ENCODE measurements around the gene ARHGEF40. TPM values are rescaled to one million over a fixed set of nuclear protein-coding genes. Genes with fewer than 3 reads are reported as not detected.

Gene ARHGEF40
- polyA plus RNA-seq, 2 of the 4 experiments (the other 2 are of a cell fraction) = 7.8 to 9.6 TPM

- TF ChIP-seq ESRRA (IDR thresholded peaks at IDR 0.05; ENCODE audit: borderline replicate concordance, low read length) = no peak
- no peak for TF ChIP-seq BHLHE40 (IDR thresholded peaks at IDR 0.05; ENCODE audit: low read depth, low read length)
- no peak for TF ChIP-seq ZSCAN20 (CRISPR knock-in tag; IDR thresholded peaks at IDR 0.05)
- TF ChIP-seq CBX8 (IDR thresholded peaks at IDR 0.05) = no peak
- TF ChIP-seq HOXA7 (CRISPR knock-in tag; IDR thresholded peaks at IDR 0.05) = no peak
- no peak for TF ChIP-seq KDM5A (IDR thresholded peaks at IDR 0.05)
- no peak for TF ChIP-seq MYC (IDR thresholded peaks at IDR 0.05; ENCODE audit: borderline replicate concordance, low read length)
- TF ChIP-seq HOXB5 (CRISPR knock-in tag; IDR thresholded peaks at IDR 0.05) = no peak
- TF ChIP-seq HES2 (IDR thresholded peaks at IDR 0.05) = no peak
- TF ChIP-seq ZNF302 (CRISPR knock-in tag; IDR thresholded peaks at IDR 0.05) = no peak
- no peak for TF ChIP-seq GATA3 (IDR thresholded peaks at IDR 0.05; ENCODE audit: borderline replicate concordance)
- TF ChIP-seq BCL3 (IDR thresholded peaks at IDR 0.05) = no peak
- no peak for TF ChIP-seq FOXS1 (CRISPR knock-in tag; IDR thresholded peaks at IDR 0.05)
- no peak for TF ChIP-seq USF2 (IDR thresholded peaks at IDR 0.05)
- TF ChIP-seq RFX5 (IDR thresholded peaks at IDR 0.05) = no peak
- TF ChIP-seq CHD4 (IDR thresholded peaks at IDR 0.05; ENCODE audit: borderline replicate concordance) = no peak
These were observed 36.6 kb downstream of the ARHGEF40 start (continued) for GRCh38 chr14:21106498-21107282.

GRCh38 chr14:21107283-21107800 lies 37.2 kb downstream of the ARHGEF40 start:
- Histone ChIP-seq H3K4me2 (peak overlapping the region; percentile 87), H3K4me3 (no peak overlapping the region), H3K27ac (peak overlapping the region; percentile 96 to 97), H3K9me3 (no peaks in the 10 kb centered on the region), H3K4me1 (peaks cover 49% of the 10 kb centered on the region)
- CTCF ChIA-PET = interaction anchor here (0.6 to 13.3 kb wide), 13 partner anchors 8 to 517 kb away, joined by 3 to 292 read pairs (median 4); partner anchors contain the start of gene ARHGEF40
- 10% methylated on average over 5 of the region's 5 CpGs for WGBS (ENCODE audit: missing lambda C conversion rate)
- FAIRE-seq (no peak), ATAC-seq (peak in 1 of 2 experiments; percentile 7; a peak in 3 of 6 replicates), DNase-seq (ENCODE audit: low read depth in 1 of 2, low spot score in 1 of 2) (peak in 1 of 2 experiments; percentile 73)
- POLR2A ChIA-PET = interaction anchor here (1.8 kb wide), 1 partner anchor 37 kb away, joined by 4 read pairs; the partner anchor contains the start of gene ARHGEF40
- 0 out of 2 replicates have a peak, but pooled peaks have one; percentile 8 for TF ChIP-seq MAX (IDR thresholded peaks at IDR 0.05)
- TF ChIP-seq HOXA7 (CRISPR knock-in tag; IDR thresholded peaks at IDR 0.05) = no peak

- H3K4me2 ChIP-seq = peak overlapping the region; percentile 87; the same call in 1 of the 3 replicates
- WGBS (ENCODE audit: missing lambda C conversion rate) = 96% methylated on average over 4 of the region's 4 CpGs
- CTCF ChIA-PET = interaction anchor here (0.7 to 13.3 kb wide), 7 partner anchors 14 to 92 kb away, joined by 3 to 292 read pairs (median 191); no protein-coding TSS in a partner anchor
- DNase-seq (ENCODE audit: low read depth in 1 of 2, low spot score in 1 of 2) (no peak), ATAC-seq (no peak), FAIRE-seq (no peak)
- POLR2A ChIA-PET = no interaction called here
- H3K9me3 ChIP-seq = no peaks in the 10 kb centered on the region
- peaks cover 41% of the 10 kb centered on the region for H3K4me1 ChIP-seq
- H3K4me3 ChIP-seq = no peak overlapping the region
- no peak for TF ChIP-seq HMGXB4 (CRISPR knock-in tag; IDR thresholded peaks at IDR 0.05; ENCODE audit: borderline replicate concordance)
- TF ChIP-seq RCOR1 (IDR thresholded peaks at IDR 0.05; ENCODE audit: low read depth, low read length) = no peak
- TF ChIP-seq RNF2 (IDR thresholded peaks at IDR 0.05; ENCODE audit: borderline replicate concordance, low read depth) = no peak
- TF ChIP-seq ZNF302 (CRISPR knock-in tag; IDR thresholded peaks at IDR 0.05) = no peak
- TF ChIP-seq HOXB5 (CRISPR knock-in tag; IDR thresholded peaks at IDR 0.05) = no peak
- no peak for TF ChIP-seq CHD4 (IDR thresholded peaks at IDR 0.05; ENCODE audit: borderline replicate concordance)
- TF ChIP-seq ZC3H11A (IDR thresholded peaks at IDR 0.05) = no peak
- TF ChIP-seq POLR2A (IDR thresholded peaks at IDR 0.05; ENCODE audit: low read length) = no peak
- no peak for TF ChIP-seq CHD2 (IDR thresholded peaks at IDR 0.05; ENCODE audit: low read length, partially characterized antibody)
- TF ChIP-seq RFX5 (IDR thresholded peaks at IDR 0.05) = no peak
- TF ChIP-seq HES2 (IDR thresholded peaks at IDR 0.05) = no peak
- no peak for TF ChIP-seq ESRRA (IDR thresholded peaks at IDR 0.05; ENCODE audit: borderline replicate concordance, low read length)
- no peak for TF ChIP-seq SMC3 (IDR thresholded peaks at IDR 0.05)
- no peak for TF ChIP-seq KDM5A (IDR thresholded peaks at IDR 0.05)
- no peak for TF ChIP-seq EHF (CRISPR knock-in tag; IDR thresholded peaks at IDR 0.05)
- TF ChIP-seq CBX8 (IDR thresholded peaks at IDR 0.05) = no peak
- TF ChIP-seq USF2 (IDR thresholded peaks at IDR 0.05) = no peak
- H3K27ac ChIP-seq = peak overlapping the region; percentile 46 to 97; a peak in 4 of 6 replicates
These were observed 38.7 kb downstream of the ARHGEF40 start for GRCh38 chr14:21108791-21109190.

All from A549 (cell line).